RWPE2 (cell line): ENCODE results near the gene PCDHGB7.

Experiments
- ATAC-seq: fragments of 200-7000 bp; cut with Tn5 transposase; 3 replicates; pipeline ENCODE4 v1.9.1; 2021; ENCODE audit warnings: low read depth
- DNase-seq: peaks from one replicate; pipeline ENCODE4 v3.0.0-alpha.2; 2020; ENCODE audit warnings: low spot score
- H3K27ac ChIP-seq: fragments of 450-650 bp; 2 replicates; pipeline ENCODE4 v1.5.1; 2017; ENCODE audit warnings: mild to moderate bottlenecking; ENCODE audit not compliant: poor library complexity, severe bottlenecking
- H3K27me3 ChIP-seq: fragments of 250-450 bp; sonication (Bioruptor Pico); 2 replicates; pipeline ENCODE4 v1.5.1; 2021; ENCODE audit warnings: mild to moderate bottlenecking, moderate library complexity; ENCODE audit not compliant: insufficient read depth, poor library complexity, severe bottlenecking
- H3K36me3 ChIP-seq: fragments of 250-450 bp; sonication (Bioruptor Pico); 2 replicates; pipeline ENCODE4 v1.5.1; 2020; ENCODE audit warnings: low read depth, mild to moderate bottlenecking, moderate library complexity
- H3K4me1 ChIP-seq: fragments of 250-450 bp; sonication (Bioruptor Pico); 2 replicates; pipeline ENCODE4 v1.5.1; 2021; ENCODE audit warnings: mild to moderate bottlenecking, moderate library complexity; ENCODE audit not compliant: insufficient read depth, poor library complexity, severe bottlenecking
- H3K4me3 ChIP-seq: fragments of 250-450 bp; sonication (Bioruptor Pico); 2 replicates; pipeline ENCODE4 v1.5.1; 2021; ENCODE audit warnings: mild to moderate bottlenecking, moderate library complexity; ENCODE audit not compliant: severe bottlenecking
- H3K9me3 ChIP-seq: fragments of 250-450 bp; sonication (Bioruptor Pico); 2 replicates; pipeline ENCODE4 v1.5.1; 2021; ENCODE audit warnings: mild to moderate bottlenecking, moderate library complexity; ENCODE audit not compliant: severe bottlenecking
- TF ChIP-seq, protein P1 (sequence below): fragments of 450-650 bp; IDR thresholded peaks from one replicate; pipeline ENCODE4 v1.5.1; 2017; ENCODE audit warnings: mild to moderate bottlenecking, moderate library complexity; ENCODE audit not compliant: poor library complexity, severe bottlenecking

PCDHGB7 gene

DNA sequence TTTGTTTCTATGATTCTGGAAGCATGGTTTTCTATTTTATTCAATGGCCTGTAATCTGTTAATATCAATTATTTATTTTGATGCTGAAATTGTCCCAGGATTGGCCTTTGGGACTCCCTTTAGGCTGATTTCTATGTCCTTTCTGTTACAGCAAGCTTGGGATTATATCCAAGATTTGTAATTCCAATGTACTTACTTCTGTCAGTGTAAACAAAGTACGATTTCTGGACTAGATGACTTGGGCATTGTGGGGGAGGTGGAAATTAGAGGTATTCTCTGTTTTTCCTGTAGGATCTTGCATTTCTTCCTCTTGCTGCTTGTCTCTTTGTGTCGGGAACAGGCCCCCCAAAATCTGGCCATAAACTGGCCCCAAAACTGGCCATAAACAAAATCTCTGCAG is 16.5 kb downstream of the PCDHGB7 start:
- Histone ChIP-seq H3K27me3 (peaks cover 8% of the 10 kb centered on the region), H3K9me3 (peaks cover 29% of the 10 kb centered on the region)
- DNase-seq: no peak

DNA sequence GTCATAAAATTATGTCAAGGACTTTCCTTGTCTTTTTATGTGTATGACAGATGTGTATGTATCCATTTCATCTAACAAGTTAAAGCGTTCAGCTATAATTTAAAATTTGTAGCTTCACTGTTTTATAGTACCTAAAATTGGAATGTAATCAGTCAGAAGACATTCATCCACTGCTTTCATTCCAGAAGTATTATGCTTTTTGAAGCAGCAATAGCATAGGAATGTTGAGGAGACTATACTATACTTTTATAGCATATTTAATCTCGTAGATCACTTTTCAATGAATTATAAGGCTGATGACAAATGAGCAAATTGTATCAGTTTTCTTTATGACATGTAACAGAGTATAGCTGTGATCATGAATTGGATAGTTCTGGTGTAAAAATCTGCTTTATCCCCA is 19.7 kb downstream of the PCDHGB7 start:
- H3K4me3 ChIP-seq: no peak overlapping the region
- no peak overlapping the region for H3K27ac ChIP-seq
- no peak for DNase-seq
- H3K36me3 ChIP-seq: no peaks in the 10 kb centered on the region
- no peaks in the 10 kb centered on the region for H3K27me3 ChIP-seq
- H3K4me1 ChIP-seq: no peaks in the 10 kb centered on the region
- TF ChIP-seq, protein P1, sequence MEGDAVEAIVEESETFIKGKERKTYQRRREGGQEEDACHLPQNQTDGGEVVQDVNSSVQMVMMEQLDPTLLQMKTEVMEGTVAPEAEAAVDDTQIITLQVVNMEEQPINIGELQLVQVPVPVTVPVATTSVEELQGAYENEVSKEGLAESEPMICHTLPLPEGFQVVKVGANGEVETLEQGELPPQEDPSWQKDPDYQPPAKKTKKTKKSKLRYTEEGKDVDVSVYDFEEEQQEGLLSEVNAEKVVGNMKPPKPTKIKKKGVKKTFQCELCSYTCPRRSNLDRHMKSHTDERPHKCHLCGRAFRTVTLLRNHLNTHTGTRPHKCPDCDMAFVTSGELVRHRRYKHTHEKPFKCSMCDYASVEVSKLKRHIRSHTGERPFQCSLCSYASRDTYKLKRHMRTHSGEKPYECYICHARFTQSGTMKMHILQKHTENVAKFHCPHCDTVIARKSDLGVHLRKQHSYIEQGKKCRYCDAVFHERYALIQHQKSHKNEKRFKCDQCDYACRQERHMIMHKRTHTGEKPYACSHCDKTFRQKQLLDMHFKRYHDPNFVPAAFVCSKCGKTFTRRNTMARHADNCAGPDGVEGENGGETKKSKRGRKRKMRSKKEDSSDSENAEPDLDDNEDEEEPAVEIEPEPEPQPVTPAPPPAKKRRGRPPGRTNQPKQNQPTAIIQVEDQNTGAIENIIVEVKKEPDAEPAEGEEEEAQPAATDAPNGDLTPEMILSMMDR: no peak
- no peak for ATAC-seq
- peaks cover under 1% of the 10 kb centered on the region for H3K9me3 ChIP-seq

More for the DNA sequence above, 16.5 kb downstream of the PCDHGB7 start:
- ATAC-seq: no peak
- TF ChIP-seq, protein P1: no peak
- H3K4me3 ChIP-seq: no peak overlapping the region
- H3K27ac ChIP-seq: no peak overlapping the region
- H3K36me3 ChIP-seq: no peaks in the 10 kb centered on the region
- no peaks in the 10 kb centered on the region for H3K4me1 ChIP-seq

DNA sequence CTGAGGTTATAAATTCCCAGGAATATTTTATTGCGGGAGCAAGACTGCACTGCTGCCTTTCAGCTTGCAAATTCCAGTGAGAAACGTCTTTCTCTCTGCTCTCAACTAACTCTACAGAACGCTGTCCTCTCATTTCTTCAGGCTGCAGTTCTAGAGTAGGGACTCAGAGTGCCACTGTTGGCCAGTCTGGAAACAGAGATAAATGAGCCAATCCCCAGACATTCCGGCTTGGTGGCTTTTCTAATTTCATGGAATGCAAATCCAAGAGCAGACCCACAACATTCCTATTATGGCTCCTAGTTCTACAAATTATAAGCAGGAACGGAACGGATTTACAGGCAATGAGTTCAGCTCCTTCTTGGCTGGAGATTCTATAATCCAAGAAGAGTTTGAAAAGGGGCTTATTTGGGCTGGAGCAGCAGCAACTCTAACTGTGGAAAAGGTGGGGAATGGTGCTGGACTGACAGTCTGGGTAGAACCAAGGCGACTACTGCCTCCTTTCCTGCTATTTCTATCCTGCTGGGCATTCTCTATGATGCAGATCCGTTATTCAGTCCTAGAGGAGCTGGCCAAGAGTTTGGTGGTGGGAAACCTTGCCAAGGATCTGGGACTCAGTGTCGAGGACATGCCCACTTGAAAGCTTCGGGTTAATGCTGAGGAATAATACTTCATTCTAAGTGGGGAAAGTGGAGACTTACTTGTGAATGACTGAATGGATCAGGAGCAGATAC is 22.1 kb downstream of the PCDHGB7 start:
- Histone ChIP-seq H3K36me3 (no peaks in the 10 kb centered on the region), H3K4me3 (no peak overlapping the region), H3K27ac (no peak overlapping the region), H3K4me1 (no peaks in the 10 kb centered on the region), H3K9me3 (no peaks in the 10 kb centered on the region), H3K27me3 (no peaks in the 10 kb centered on the region)
- ATAC-seq (no peak), DNase-seq (no peak)
- TF ChIP-seq, protein P1: no peak

DNA sequence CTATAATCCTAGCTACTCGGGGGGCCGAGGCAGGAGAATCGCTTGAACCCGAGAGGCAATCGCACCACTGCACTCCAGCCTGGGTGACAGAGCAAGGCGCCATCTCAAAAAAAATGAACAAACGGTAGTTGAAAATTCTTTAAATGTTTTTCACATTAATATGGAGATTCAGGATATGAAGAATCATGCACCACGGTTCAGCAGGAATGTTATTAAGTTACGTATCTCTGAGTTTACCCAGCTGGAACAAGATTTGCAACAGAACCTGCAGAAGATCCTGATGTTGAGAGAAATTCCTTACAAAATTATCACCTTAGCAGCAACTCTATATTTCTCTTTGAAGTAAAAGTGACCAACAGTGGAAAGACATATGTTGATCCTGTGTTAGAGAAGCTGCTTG is 22.9 kb downstream of the PCDHGB7 start:
- H3K27me3 ChIP-seq: no peaks in the 10 kb centered on the region
- DNase-seq: no peak
- H3K4me1 ChIP-seq: no peaks in the 10 kb centered on the region
- TF ChIP-seq, protein P1: no peak
- no peaks in the 10 kb centered on the region for H3K36me3 ChIP-seq
- no peak for ATAC-seq
- no peak overlapping the region for H3K4me3 ChIP-seq
- H3K27ac ChIP-seq: no peak overlapping the region
- no peaks in the 10 kb centered on the region for H3K9me3 ChIP-seq

DNA sequence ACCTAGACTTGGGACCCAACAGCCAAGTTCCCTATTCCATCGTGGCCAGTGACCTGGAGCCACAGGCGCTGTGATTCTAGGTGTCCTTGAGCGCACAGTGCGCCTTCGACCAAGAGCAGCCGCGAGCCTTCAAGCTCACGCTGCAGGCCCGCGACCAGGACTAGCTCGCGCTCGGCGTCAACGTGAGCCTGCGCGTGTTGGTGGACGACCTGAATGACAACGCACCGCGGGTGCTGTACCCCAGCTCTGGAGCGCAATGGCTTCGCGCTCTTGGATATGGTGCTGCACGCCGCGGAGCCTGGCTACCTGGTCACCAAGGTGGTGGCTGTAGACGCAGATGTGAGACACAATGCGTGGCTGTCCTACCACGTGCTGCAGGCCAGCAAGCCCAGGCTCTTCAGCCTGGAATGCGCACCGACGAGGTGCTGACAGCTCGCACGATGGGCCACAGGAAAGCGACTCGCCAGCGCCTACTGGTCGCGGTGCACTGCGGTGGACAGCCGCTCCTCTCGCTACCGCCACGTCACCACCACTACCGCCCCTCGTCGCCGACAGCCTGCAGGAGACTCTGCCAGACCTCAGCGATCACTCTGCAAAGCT is 24.2 kb downstream of the PCDHGB7 start:
- H3K9me3 ChIP-seq: no peaks in the 10 kb centered on the region
- no peaks in the 10 kb centered on the region for H3K36me3 ChIP-seq
- no peaks in the 10 kb centered on the region for H3K27me3 ChIP-seq
- H3K4me1 ChIP-seq: no peaks in the 10 kb centered on the region
- TF ChIP-seq, protein P1: no peak
- DNase-seq: no peak
- H3K27ac ChIP-seq: no peak overlapping the region
- no peak overlapping the region for H3K4me3 ChIP-seq
- ATAC-seq: no peak
